Neural progenitor cell (in vitro differentiated cells): ENCODE measurements around the gene COL8A1. TPM values are rescaled to one million over a fixed set of nuclear protein-coding genes. Genes with fewer than 3 reads are reported as not detected.

Source experiments
- DNase-seq: peaks from one replicate; pipeline ENCODE4 v3.0.0-alpha.2; 2016; ENCODE audit warnings: low spot score
- H2AFZ ChIP-seq: fragments of 200-600 bp; sonication (generic); replicated peaks from 2 replicates; pipeline ENCODE4 v1.6.1; 2016; ENCODE audit warnings: antibody characterized with exemption
- H3F3A ChIP-seq: fragments of 200-600 bp; sonication (generic); 2 replicates; pipeline ENCODE4 v1.6.1; 2016; ENCODE audit warnings: antibody characterized with exemption, low read depth
- H3K27ac ChIP-seq: fragments of 200-600 bp; sonication (generic); 2 replicates; pipeline ENCODE4 v1.5.1; 2016; ENCODE audit warnings: mild to moderate bottlenecking
- H3K27me3 ChIP-seq: fragments of 200-600 bp; sonication (generic); 2 replicates; pipeline ENCODE4 v1.6.1; 2016; ENCODE audit warnings: mild to moderate bottlenecking, moderate library complexity
- H3K36me3 ChIP-seq: fragments of 200-600 bp; sonication (generic); 2 replicates; pipeline ENCODE4 v1.5.1; 2016
- H3K4me1 ChIP-seq: fragments of 200-600 bp; sonication (generic); 2 replicates; pipeline ENCODE4 v1.6.1; 2016; ENCODE audit warnings: mixed run types
- H3K4me2 ChIP-seq: fragments of 200-600 bp; sonication (generic); 2 replicates; pipeline ENCODE4 v1.6.1; 2016
- H3K4me3 ChIP-seq: fragments of 200-600 bp; sonication (generic); 2 replicates; pipeline ENCODE4 v1.5.1; 2016
- H3K79me2 ChIP-seq: fragments of 200-600 bp; sonication (generic); 2 replicates; pipeline ENCODE4 v1.6.1; 2016; ENCODE audit warnings: low read depth
- H3K9ac ChIP-seq: fragments of 200-600 bp; sonication (generic); 2 replicates; pipeline ENCODE4 v1.6.1; 2016
- H3K9me3 ChIP-seq: fragments of 200-600 bp; sonication (generic); 2 replicates; pipeline ENCODE4 v1.5.1; 2016; ENCODE audit warnings: low read depth
- H4K20me1 ChIP-seq: fragments of 200-600 bp; sonication (generic); 2 replicates; pipeline ENCODE4 v1.6.1; 2016; ENCODE audit warnings: low read depth
- H3K27ac Mint-ChIP-seq: 3 replicates; pipeline ENCODE4 v1.8.0; 2021; ENCODE audit warnings: mixed read lengths
- H3K27me3 Mint-ChIP-seq: 2 replicates; pipeline ENCODE4 v1.8.0; 2022; ENCODE audit warnings: low read depth, mild to moderate bottlenecking, inconsistent platforms, moderate library complexity, mixed read lengths; ENCODE audit not compliant: insufficient read depth
- H3K36me3 Mint-ChIP-seq: 3 replicates; pipeline ENCODE4 v1.8.0; 2021; ENCODE audit warnings: mixed read lengths
- H3K4me1 Mint-ChIP-seq: 3 replicates; pipeline ENCODE4 v1.8.0; 2021; ENCODE audit warnings: mixed read lengths
- H3K4me3 Mint-ChIP-seq: 3 replicates; pipeline ENCODE4 v1.8.0; 2021; ENCODE audit warnings: mild to moderate bottlenecking, moderate library complexity, mixed read lengths
- H3K9me3 Mint-ChIP-seq: 3 replicates; pipeline ENCODE4 v1.8.0; 2020; ENCODE audit warnings: mixed read lengths
- CTCF ChIP-seq: fragments of 200-600 bp; sonication (generic); IDR thresholded peaks from 2 replicates; pipeline ENCODE4 v1.5.1; 2017; ENCODE audit warnings: antibody characterized with exemption, mild to moderate bottlenecking
- EZH2 ChIP-seq: fragments of 200-600 bp; sonication (generic); IDR thresholded peaks from 2 replicates; pipeline ENCODE4 v1.6.1; 2017; ENCODE audit warnings: antibody characterized with exemption, mild to moderate bottlenecking, moderate library complexity
- EZH2phosphoT487 ChIP-seq: fragments of 200-600 bp; sonication (generic); IDR thresholded peaks from 2 replicates; pipeline ENCODE4 v1.6.1; 2017; ENCODE audit warnings: antibody characterized with exemption
- total RNA-seq: library from RNA; depleted of rRNA; stranded (reverse); fragments of >200 nt; gene quantifications from 2 replicates; pipeline ENCODE4 v1.2.3, GENCODE V29; 2015; ENCODE audit warnings: low replicate concordance

COL8A1 gene
- total RNA-seq, 1 donor from 2014 or later: not detected

GRCh38 chr3:99709686-99710085 lies 71.3 kb downstream of the COL8A1 start:
- peaks cover under 1% of the 10 kb centered on the region for H3K4me1 Mint-ChIP-seq
- H3F3A ChIP-seq: no peaks in the 10 kb centered on the region
- H3K4me3 Mint-ChIP-seq: no peak overlapping the region

GRCh38 chr3:99710094-99710493 lies 71.7 kb downstream of the COL8A1 start:
- Mint-ChIP-seq H3K36me3 (no peaks in the 10 kb centered on the region), H3K4me1 (no peaks in the 10 kb centered on the region), H3K27ac (no peak overlapping the region), H3K9me3 (no peaks in the 10 kb centered on the region), H3K4me3 (no peak overlapping the region), H3K27me3 (no peaks in the 10 kb centered on the region)
- no peak overlapping the region for H3K4me2 ChIP-seq
- H3K9me3 ChIP-seq: no peaks in the 10 kb centered on the region
- no peak overlapping the region for H3K4me3 ChIP-seq
- H4K20me1 ChIP-seq: no peaks in the 10 kb centered on the region
- H2AFZ ChIP-seq: no peak overlapping the region
- DNase-seq: no peak
- no peaks in the 10 kb centered on the region for H3K27me3 ChIP-seq
- TF ChIP-seq EZH2phosphoT487 (no peak), EZH2 (no peak), CTCF (no peak)
- no peak overlapping the region for H3K9ac ChIP-seq
- H3F3A ChIP-seq: no peaks in the 10 kb centered on the region
- H3K4me1 ChIP-seq: no peaks in the 10 kb centered on the region
- H3K79me2 ChIP-seq: no peaks in the 10 kb centered on the region
- H3K36me3 ChIP-seq: no peaks in the 10 kb centered on the region
- no peak overlapping the region for H3K27ac ChIP-seq

More at GRCh38 chr3:99709686-99710085, 71.3 kb downstream of the COL8A1 start:
- Histone ChIP-seq H3K4me2 (no peak overlapping the region), H3K9me3 (no peaks in the 10 kb centered on the region), H3K27me3 (no peaks in the 10 kb centered on the region), H3K79me2 (no peaks in the 10 kb centered on the region), H3K27ac (no peak overlapping the region), H3K36me3 (no peaks in the 10 kb centered on the region), H2AFZ (no peak overlapping the region), H3K4me1 (no peaks in the 10 kb centered on the region), H4K20me1 (no peaks in the 10 kb centered on the region), H3K9ac (no peak overlapping the region), H3K4me3 (no peak overlapping the region)
- Mint-ChIP-seq H3K9me3 (no peaks in the 10 kb centered on the region), H3K36me3 (no peaks in the 10 kb centered on the region), H3K27me3 (no peaks in the 10 kb centered on the region), H3K27ac (no peak overlapping the region)
- DNase-seq: no peak
- TF ChIP-seq CTCF (no peak), EZH2phosphoT487 (no peak), EZH2 (no peak)

GRCh38 chr3:99711351-99711750 lies 73.0 kb downstream of the COL8A1 start:
- no peaks in the 10 kb centered on the region for H4K20me1 ChIP-seq
- Mint-ChIP-seq H3K9me3 (no peaks in the 10 kb centered on the region), H3K4me1 (no peaks in the 10 kb centered on the region), H3K27ac (no peak overlapping the region), H3K4me3 (no peak overlapping the region), H3K36me3 (no peaks in the 10 kb centered on the region), H3K27me3 (no peaks in the 10 kb centered on the region)
- no peaks in the 10 kb centered on the region for H3F3A ChIP-seq
- H3K4me1 ChIP-seq: no peaks in the 10 kb centered on the region
- no peak for DNase-seq
- no peak overlapping the region for H3K27ac ChIP-seq
- no peak overlapping the region for H2AFZ ChIP-seq
- TF ChIP-seq CTCF: no peak
- no peak for TF ChIP-seq EZH2
- TF ChIP-seq EZH2phosphoT487: no peak
- no peak overlapping the region for H3K9ac ChIP-seq
- H3K9me3 ChIP-seq: no peaks in the 10 kb centered on the region
- no peak overlapping the region for H3K4me2 ChIP-seq
- H3K79me2 ChIP-seq: no peaks in the 10 kb centered on the region
- no peak overlapping the region for H3K4me3 ChIP-seq
- H3K27me3 ChIP-seq: no peaks in the 10 kb centered on the region
- no peaks in the 10 kb centered on the region for H3K36me3 ChIP-seq
